Measurements from ENCODE around the gene OR6C4. TPM values are rescaled to one million over a fixed set of nuclear protein-coding genes. Genes with fewer than 3 reads are reported as not detected.
A peak's percentile ranks its signal among the peaks of the same experiment; 100 is the strongest.
"Not testable (repeated sequence)": the region's sequence is repeated elsewhere in the genome, so short reads cannot be mapped to it uniquely, and the experiment has no call there.

OR6C4 gene
- total and polyA plus RNA-seq, 8 donors = 0.04 TPM; not detected in 7

GRCh38 chr12:55548756-55549155, 646 bp upstream of the OR6C4 start:
- intact Hi-C loops (cut with DNase I) = no loop called here
- H3K27me3 ChIP-seq = no peaks in the 10 kb centered on the region
- no peak for DNase-seq
- no peak overlapping the region for H3K27ac ChIP-seq
- ATAC-seq = no peak
- no peaks in the 10 kb centered on the region for H3K36me3 ChIP-seq
- H3K9me3 ChIP-seq = peaks cover 0 to 6% of the 10 kb centered on the region in 2 donors
- TF ChIP-seq CTCF (IDR thresholded peaks at IDR 0.05) = no peak
- no peaks in the 10 kb centered on the region for H3K4me1 ChIP-seq
- no peak overlapping the region for H3K4me3 ChIP-seq

- H3K27ac ChIP-seq = no peak overlapping the region
- H3K4me3 ChIP-seq = no peak overlapping the region
- H3K27me3 ChIP-seq = no peaks in the 10 kb centered on the region
- H3K9me3 ChIP-seq = peaks cover 0 to 17% of the 10 kb centered on the region in 2 donors
- H3K36me3 ChIP-seq = no peaks in the 10 kb centered on the region
- H3K4me1 ChIP-seq = no peaks in the 10 kb centered on the region
- intact Hi-C loops (cut with DNase I) = no loop called here
- TF ChIP-seq CTCF (IDR thresholded peaks at IDR 0.05) = no peak
- ATAC-seq = no peak
- DNase-seq = no peak
Measured at GRCh38 chr12:55554296-55554695, 4.9 kb downstream of the OR6C4 start.

- intact Hi-C loops (cut with DNase I); H3K4me1 ChIP-seq; DNase-seq; H3K27ac ChIP-seq; ATAC-seq; H3K36me3 ChIP-seq; H3K27me3 ChIP-seq; H3K4me3 ChIP-seq: not testable (repeated sequence)
- H3K9me3 ChIP-seq = peaks cover 0 to 46% of the 10 kb centered on the region in 2 donors
Measured at GRCh38 chr12:55570060-55570459, 20.7 kb downstream of the OR6C4 start.

- DNase-seq; ATAC-seq; H3K27ac ChIP-seq; H3K4me3 ChIP-seq; H3K27me3 ChIP-seq; H3K4me1 ChIP-seq; H3K36me3 ChIP-seq; intact Hi-C loops (cut with DNase I): not testable (repeated sequence)
- H3K9me3 ChIP-seq = peaks cover 0 to 46% of the 10 kb centered on the region in 2 donors
Measured at GRCh38 chr12:55570689-55571088, 21.3 kb downstream of the OR6C4 start.

- Histone ChIP-seq H3K27ac (no peak within 1 kb of the TSS), H3K36me3 (no peaks in the 10 kb centered on the region), H3K9me3 (peaks cover 0 to 43% of the 10 kb centered on the region in 2 donors), H3K4me1 (no peaks in the 10 kb centered on the region), H3K27me3 (no peaks in the 10 kb centered on the region), H3K4me3 (no peak within 1 kb of the TSS)
- no peak for DNase-seq
- intact Hi-C loops (cut with DNase I) = no loop called here
- no peak for ATAC-seq
- no peak for TF ChIP-seq CTCF (IDR thresholded peaks at IDR 0.05)
Measured at GRCh38 chr12:55572168-55572567, 22.8 kb downstream of the OR6C4 start, which contains the start of gene OR2AP1. Gene OR2AP1, plus strand, starts transcription at chr12:55572468. Its CDS starts 1,947 bp downstream, at chr12:55574415.

GRCh38 chr12:55582066-55582465, 32.7 kb downstream of the OR6C4 start:
- ATAC-seq (no peak), DNase-seq (peak in 1 of 4 donors; percentile 31)
- H3K9me3 ChIP-seq = peaks cover 0 to 8% of the 10 kb centered on the region in 2 donors
- no peak overlapping the region for H3K4me3 ChIP-seq
- H3K4me1 ChIP-seq = no peaks in the 10 kb centered on the region
- no peak overlapping the region for H3K27ac ChIP-seq
- intact Hi-C loops (cut with DNase I) = no loop called here
- no peaks in the 10 kb centered on the region for H3K36me3 ChIP-seq
- TF ChIP-seq CTCF (IDR thresholded peaks at IDR 0.05) = no peak
- no peaks in the 10 kb centered on the region for H3K27me3 ChIP-seq
